ENCODE data around the gene DOK6. TPM values are rescaled to one million over a fixed set of nuclear protein-coding genes. Genes with fewer than 3 reads are reported as not detected.

The DOK6 gene
- total and polyA plus RNA-seq, 9 of the 15 experiments (the other 6 are each of a cell fraction or from before 2014, with no cell fraction given) = not detected

GRCh38 chr18:69708844-69709243 lies 308.2 kb downstream of the DOK6 start (continued):
- TF ChIP-seq ZNF124 (CRISPR knock-in tag; IDR thresholded peaks at IDR 0.05) (no peak), ATF7 (IDR thresholded peaks at IDR 0.05) (no peak), LEF1 (IDR thresholded peaks at IDR 0.05) (no peak), SNAPC5 (CRISPR knock-in tag; IDR thresholded peaks at IDR 0.05) (no peak), BRCA1 (IDR thresholded peaks at IDR 0.05) (no peak), BRCA1 (CRISPR knock-in tag; IDR thresholded peaks at IDR 0.05) (no peak), NBN (IDR thresholded peaks at IDR 0.05; ENCODE audit: low read depth) (no peak), CREM (IDR thresholded peaks at IDR 0.05; ENCODE audit: low read depth) (no peak), ZNF384 (IDR thresholded peaks at IDR 0.05; ENCODE audit: low read depth, low read length) (no peak)

DNA sequence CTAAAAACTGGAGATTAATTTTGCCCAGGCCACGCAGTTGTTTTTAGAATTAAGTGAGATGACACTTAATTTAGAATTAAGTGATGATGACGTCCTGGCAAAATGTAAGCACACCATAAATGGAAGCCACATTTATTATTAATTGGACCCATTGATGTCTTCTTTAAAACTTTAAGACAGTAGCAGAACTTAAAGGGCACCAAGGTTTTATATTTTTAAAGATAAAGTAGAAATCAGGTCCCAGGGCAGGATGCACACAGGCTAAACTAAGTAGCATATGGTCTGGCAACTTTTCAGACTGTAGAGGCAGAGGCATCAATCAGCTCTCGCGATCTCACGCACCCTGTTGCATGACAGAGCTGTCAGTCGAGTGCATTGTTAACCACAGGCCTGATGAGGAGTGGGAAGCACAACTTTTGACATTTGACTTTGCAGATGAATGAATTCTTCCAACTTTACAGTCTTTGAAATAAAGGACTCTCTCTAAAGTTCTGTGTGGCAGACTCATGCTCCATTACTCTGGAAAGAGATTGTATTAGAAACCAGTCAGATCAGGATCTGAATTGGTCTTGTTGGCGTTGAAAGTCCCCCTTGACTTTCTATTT lies 314.6 kb downstream of the DOK6 start:
- Histone ChIP-seq H3K4me2 (ENCODE audit: insufficient read depth, low read length) (no peak overlapping the region), H3K36me3 (ENCODE audit: control insufficient read depth, insufficient read depth, low read length) (no peaks in the 10 kb centered on the region), H3K27me3 (ENCODE audit: control insufficient read depth in 2 of 2, insufficient read depth in 2 of 2, low read length in 2 of 2) (no peaks in the 10 kb centered on the region), H3K79me2 (ENCODE audit: control insufficient read depth, insufficient read depth, low read length) (no peaks in the 10 kb centered on the region), H3K9ac (ENCODE audit: insufficient read depth in 1 of 2, low read depth in 2 of 2, low read length in 2 of 2) (no peak overlapping the region), H3K4me1 (replicated peaks in 1 of 2; ENCODE audit: control insufficient read depth in 2 of 2, insufficient read depth in 2 of 2, low read length in 2 of 2) (no peaks in the 10 kb centered on the region), H2AFZ (ENCODE audit: low read depth, low read length) (no peak overlapping the region), H3K27ac (ENCODE audit: extremely low read depth, low read depth, low read length) (no peak overlapping the region), H3K9me1 (ENCODE audit: control insufficient read depth, insufficient read depth, low read length) (no peaks in the 10 kb centered on the region), H3K4me3 (no peak overlapping the region), H3K9me3 (replicated peaks; ENCODE audit: control insufficient read depth, insufficient read depth, low read depth, low read length) (no peaks in the 10 kb centered on the region), H4K20me1 (replicated peaks; ENCODE audit: control insufficient read depth, insufficient read depth, low read length) (no peaks in the 10 kb centered on the region)
- DNase-seq (ENCODE audit: extremely low read depth in 1 of 4, low spot score in 3 of 4) (no peak), FAIRE-seq (no peak), ATAC-seq (no peak)
- ChIA-PET CTCF (ENCODE audit: low intra/inter-chr PET ratio) (no interaction called here), POLR2A (no interaction called here)
- in situ Hi-C loops (cut with MboI) (no loop called here), intact Hi-C loops (cut with micrococcal nuclease) (no loop called here)
- WGBS (ENCODE audit: insufficient coverage, low coverage, missing lambda C conversion rate) = 0% methylated on average over 5 of the region's 7 CpGs
- TF ChIP-seq TFAM (CRISPR knock-in tag; conservative IDR thresholded peaks at IDR 0.05) (no peak), ETV6 (IDR thresholded peaks at IDR 0.05; ENCODE audit: borderline replicate concordance in 1 of 2, low read depth in 2 of 2, low read length in 1 of 2) (no peak), ETV6 (CRISPR knock-in tag; IDR thresholded peaks at IDR 0.05; ENCODE audit: borderline replicate concordance) (no peak), TAF9B (IDR thresholded peaks at IDR 0.05; ENCODE audit: partially characterized antibody) (no peak), ZNF584 (CRISPR knock-in tag; IDR thresholded peaks at IDR 0.05; ENCODE audit: low read depth) (no peak), MIER1 (IDR thresholded peaks at IDR 0.05; ENCODE audit: low read depth) (no peak), SNIP1 (IDR thresholded peaks at IDR 0.05; ENCODE audit: low read depth) (no peak), ATF4 (CRISPR knock-in tag; IDR thresholded peaks at IDR 0.05) (no peak), MAFK (IDR thresholded peaks at IDR 0.05; ENCODE audit: low read length) (no peak), KLF16 (IDR thresholded peaks at IDR 0.05) (no peak), E2F5 (CRISPR knock-in tag; IDR thresholded peaks at IDR 0.05) (no peak), SUPT5H (IDR thresholded peaks at IDR 0.05) (no peak), ZNF24 (IDR thresholded peaks at IDR 0.05) (no peak), ZFPM2 (CRISPR knock-in tag; IDR thresholded peaks at IDR 0.05) (no peak)
- no TSS peak for BruUV-seq (replicated peaks)
